NOMO-1 treated with DMSO at 0.1 percent for 48 hours (cell line): Measurements from ENCODE around the gene GMPS.
A peak's percentile ranks its signal among the peaks of the same experiment; 100 is the strongest.
"Not testable (repeated sequence)": the region's sequence is repeated elsewhere in the genome, so short reads cannot be mapped to it uniquely, and the experiment has no call there.

ENCODE experiments used
- DNase-seq: peaks from one replicate; lab custom pipeline; 2025; ENCODE audit not compliant: unreplicated experiment; lab: John Stamatoyannopoulos, UW

GMPS gene

GRCh38 chr3:155871746-155872158 lies 1.3 kb downstream of the GMPS start:
- DNase-seq: peak; percentile 59

- DNase-seq: peak; percentile 88
Measured at GRCh38 chr3:155872904-155873646, 2.6 kb downstream of the GMPS start.

GRCh38 chr3:155876037-155876436 lies 5.6 kb downstream of the GMPS start:
- no peak for DNase-seq

GRCh38 chr3:155876503-155876902 lies 6.1 kb downstream of the GMPS start:
- no peak for DNase-seq

GRCh38 chr3:155880286-155880685 lies 9.8 kb downstream of the GMPS start:
- DNase-seq: no peak

- DNase-seq: no peak
Measured at GRCh38 chr3:155884292-155884691, 13.8 kb downstream of the GMPS start.

- DNase-seq: no peak
Measured at GRCh38 chr3:155885292-155885691, 14.8 kb downstream of the GMPS start.

GRCh38 chr3:155886348-155886747 lies 15.9 kb downstream of the GMPS start:
- DNase-seq: not testable (repeated sequence)

GRCh38 chr3:155886915-155887314 lies 16.5 kb downstream of the GMPS start:
- peak; percentile 16 for DNase-seq

GRCh38 chr3:155889212-155889611 lies 18.8 kb downstream of the GMPS start:
- no peak for DNase-seq

- no peak for DNase-seq
Measured at GRCh38 chr3:155889952-155890351, 19.5 kb downstream of the GMPS start.

GRCh38 chr3:155890671-155891190 lies 20.3 kb downstream of the GMPS start:
- no peak for DNase-seq

- DNase-seq: no peak
Measured at GRCh38 chr3:155891321-155891720, 20.9 kb downstream of the GMPS start.

GRCh38 chr3:155895379-155895900 lies 25.0 kb downstream of the GMPS start:
- DNase-seq: no peak

GRCh38 chr3:155906900-155907299 lies 36.5 kb downstream of the GMPS start:
- DNase-seq: no peak

- no peak for DNase-seq
Measured at GRCh38 chr3:155908086-155908485, 37.6 kb downstream of the GMPS start.

GRCh38 chr3:155908605-155909004 lies 38.2 kb downstream of the GMPS start:
- DNase-seq: no peak

- DNase-seq: no peak
Measured at GRCh38 chr3:155912090-155912489, 41.6 kb downstream of the GMPS start.

- no peak for DNase-seq
Measured at GRCh38 chr3:155912579-155913190, 42.2 kb downstream of the GMPS start.

GRCh38 chr3:155917781-155918180 lies 47.3 kb downstream of the GMPS start:
- no peak for DNase-seq

- no peak for DNase-seq
Measured at GRCh38 chr3:155919728-155920127, 49.3 kb downstream of the GMPS start.

- no peak for DNase-seq
Measured at GRCh38 chr3:155921486-155921885, 51.0 kb downstream of the GMPS start.
